ENCODE measurements around the gene ANXA9. TPM values are rescaled to one million over a fixed set of nuclear protein-coding genes. Genes with fewer than 3 reads are reported as not detected.

The ANXA9 gene
- total RNA-seq, 1 experiment from 2014 or later, result 2.7 TPM

- DNase-seq (ENCODE audit: low read depth, low spot score) (no peak), ATAC-seq (no peak)
- CTCF ChIA-PET, result interaction anchor here (1.1 to 2.8 kb wide), 5 partner anchors 10 to 750 kb away, joined by 3 to 24 read pairs (median 4); no protein-coding TSS in a partner anchor
- Histone ChIP-seq H3K27ac (ENCODE audit: low read depth, low read length) (0 out of 2 replicates have a peak overlapping the region, but pooled peaks have one; percentile 41), H3K9me3 (ENCODE audit: control insufficient read depth in 1 of 2, insufficient read depth in 1 of 2, low read depth in 1 of 2, low read length in 2 of 2) (no peaks in the 10 kb centered on the region), H3K36me3 (ENCODE audit: control insufficient read depth in 1 of 2, insufficient read depth in 2 of 2, low read length in 2 of 2) (no peaks in the 10 kb centered on the region), H3K9me2 (ENCODE audit: insufficient read depth) (no peaks in the 10 kb centered on the region), H3K9ac (ENCODE audit: low read length) (no peak overlapping the region), H3K79me2 (ENCODE audit: insufficient read depth, low read length) (peaks cover 16% of the 10 kb centered on the region), H3K4me2 (ENCODE audit: low read length) (no peak overlapping the region), H3K27me3 (ENCODE audit: insufficient read depth, low read length) (no peaks in the 10 kb centered on the region), H3K4me1 (ENCODE audit: control insufficient read depth in 1 of 2, insufficient read depth in 2 of 2, low read length in 2 of 2) (peaks cover 13 to 35% of the 10 kb centered on the region in 2 experiments; a peak in 3 of 4 replicates), H4K20me1 (ENCODE audit: insufficient read depth) (no peaks in the 10 kb centered on the region), H3K4me3 (replicated peaks in 1 of 2; ENCODE audit: low read depth in 1 of 2, low read length in 2 of 2) (no peak overlapping the region), H2AFZ (ENCODE audit: low read depth, low read length, poor library complexity, severe bottlenecking) (no peak overlapping the region)
- POLR2A ChIA-PET, result interaction anchor here (1.4 to 1.9 kb wide), 2 partner anchors 10 to 25 kb away, joined by 4 to 5 read pairs; no protein-coding TSS in a partner anchor
- TF ChIP-seq POLR2A (IDR thresholded peaks at IDR 0.05; ENCODE audit: borderline replicate concordance, extremely low read depth, insufficient read depth, insufficient read length) (no peak), CEBPB (IDR thresholded peaks at IDR 0.05; ENCODE audit: low read depth) (no peak), SIN3A (IDR thresholded peaks at IDR 0.05; ENCODE audit: low read depth) (no peak), ZBTB33 (IDR thresholded peaks at IDR 0.05; ENCODE audit: extremely low read depth, insufficient replicate concordance, low read length) (no peak), CBX3 (IDR thresholded peaks at IDR 0.05; ENCODE audit: low read depth) (no peak)
- TF ChIP-seq, protein P1, sequence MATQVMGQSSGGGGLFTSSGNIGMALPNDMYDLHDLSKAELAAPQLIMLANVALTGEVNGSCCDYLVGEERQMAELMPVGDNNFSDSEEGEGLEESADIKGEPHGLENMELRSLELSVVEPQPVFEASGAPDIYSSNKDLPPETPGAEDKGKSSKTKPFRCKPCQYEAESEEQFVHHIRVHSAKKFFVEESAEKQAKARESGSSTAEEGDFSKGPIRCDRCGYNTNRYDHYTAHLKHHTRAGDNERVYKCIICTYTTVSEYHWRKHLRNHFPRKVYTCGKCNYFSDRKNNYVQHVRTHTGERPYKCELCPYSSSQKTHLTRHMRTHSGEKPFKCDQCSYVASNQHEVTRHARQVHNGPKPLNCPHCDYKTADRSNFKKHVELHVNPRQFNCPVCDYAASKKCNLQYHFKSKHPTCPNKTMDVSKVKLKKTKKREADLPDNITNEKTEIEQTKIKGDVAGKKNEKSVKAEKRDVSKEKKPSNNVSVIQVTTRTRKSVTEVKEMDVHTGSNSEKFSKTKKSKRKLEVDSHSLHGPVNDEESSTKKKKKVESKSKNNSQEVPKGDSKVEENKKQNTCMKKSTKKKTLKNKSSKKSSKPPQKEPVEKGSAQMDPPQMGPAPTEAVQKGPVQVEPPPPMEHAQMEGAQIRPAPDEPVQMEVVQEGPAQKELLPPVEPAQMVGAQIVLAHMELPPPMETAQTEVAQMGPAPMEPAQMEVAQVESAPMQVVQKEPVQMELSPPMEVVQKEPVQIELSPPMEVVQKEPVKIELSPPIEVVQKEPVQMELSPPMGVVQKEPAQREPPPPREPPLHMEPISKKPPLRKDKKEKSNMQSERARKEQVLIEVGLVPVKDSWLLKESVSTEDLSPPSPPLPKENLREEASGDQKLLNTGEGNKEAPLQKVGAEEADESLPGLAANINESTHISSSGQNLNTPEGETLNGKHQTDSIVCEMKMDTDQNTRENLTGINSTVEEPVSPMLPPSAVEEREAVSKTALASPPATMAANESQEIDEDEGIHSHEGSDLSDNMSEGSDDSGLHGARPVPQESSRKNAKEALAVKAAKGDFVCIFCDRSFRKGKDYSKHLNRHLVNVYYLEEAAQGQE (IDR thresholded peaks at IDR 0.05; ENCODE audit: low read depth), result no peak
- TF ChIP-seq, protein P2, sequence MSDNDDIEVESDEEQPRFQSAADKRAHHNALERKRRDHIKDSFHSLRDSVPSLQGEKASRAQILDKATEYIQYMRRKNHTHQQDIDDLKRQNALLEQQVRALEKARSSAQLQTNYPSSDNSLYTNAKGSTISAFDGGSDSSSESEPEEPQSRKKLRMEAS (IDR thresholded peaks at IDR 0.05), result no peak
- BruUV-seq (replicated peaks), result no TSS peak
- intact Hi-C loops (cut with micrococcal nuclease), result loop anchor here (5.0 kb wide), 1 partner anchor 444 kb away; no protein-coding TSS in a partner anchor
- RAD21 ChIA-PET (ENCODE audit: low non-redundant PET in 1 of 2, low total read pairs in 2 of 2, uncharacterized antibody in 2 of 2, unreplicated experiment in 2 of 2), result interaction anchor here (0.6 kb wide), 2 partner anchors 49 to 129 kb away, joined by 3 read pairs; partner anchors contain the start of gene ARNT (in 1 of the 2)
Measured at GRCh38 chr1:151005729-151006319, 23.7 kb downstream of the ANXA9 start.
